RPMI7951 (cell line): ENCODE results near the gene LSAMP. TPM values are rescaled to one million over a fixed set of nuclear protein-coding genes. Genes with fewer than 3 reads are reported as not detected.
"Not testable (repeated sequence)": the region's sequence is repeated elsewhere in the genome, so short reads cannot be mapped to it uniquely, and the experiment has no call there.

Experiments
- DNase-seq: peaks from one replicate; pipeline ENCODE4 v3.0.0-alpha.2; 2012; ENCODE audit warnings: low read depth
- total RNA-seq: library from RNA; depleted of rRNA; stranded (reverse); fragments of >200 nt; shearing (Covaris generic); gene quantifications from 2 replicates; pipeline ENCODE4 v1.2.3, GENCODE V29; 2014

The LSAMP gene
- total RNA-seq, 1 experiment from 2014 or later = 0.12 TPM

DNA sequence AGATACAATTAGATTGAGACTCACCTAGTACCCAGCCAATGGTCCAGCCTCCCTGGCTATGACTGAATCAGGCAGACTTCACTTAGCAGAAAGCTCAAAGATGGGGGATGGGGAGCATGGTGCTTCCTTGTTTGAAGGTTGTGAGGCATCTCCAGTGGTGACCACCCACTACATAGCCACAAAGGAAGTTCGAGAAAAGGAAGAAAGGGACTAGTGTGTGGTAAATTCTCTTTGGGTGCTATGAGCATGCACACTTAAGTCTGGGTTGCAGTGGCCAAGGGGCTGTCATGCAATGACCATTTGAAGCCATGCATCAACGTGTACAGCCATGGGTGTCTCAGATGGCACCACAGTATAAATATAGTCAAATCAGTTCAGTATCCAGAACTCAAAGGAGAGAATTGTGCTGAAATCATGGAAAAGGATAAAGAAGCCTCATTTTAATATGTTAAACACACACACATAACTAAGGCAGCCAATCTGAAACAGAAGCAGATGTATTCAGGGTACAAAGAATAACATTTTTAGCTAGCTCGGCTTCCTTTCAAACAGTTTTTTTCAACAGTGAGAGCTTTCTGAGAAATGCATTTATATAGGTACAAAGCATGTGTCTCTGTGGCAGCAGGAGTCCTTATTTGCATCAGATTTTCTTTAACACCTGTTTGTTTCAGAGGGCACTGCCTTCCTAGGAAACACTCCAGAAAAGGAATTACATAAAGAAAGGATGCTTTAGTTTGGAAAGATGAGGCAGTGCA, 546.5 kb downstream of the LSAMP start:
- DNase-seq = no peak

DNA sequence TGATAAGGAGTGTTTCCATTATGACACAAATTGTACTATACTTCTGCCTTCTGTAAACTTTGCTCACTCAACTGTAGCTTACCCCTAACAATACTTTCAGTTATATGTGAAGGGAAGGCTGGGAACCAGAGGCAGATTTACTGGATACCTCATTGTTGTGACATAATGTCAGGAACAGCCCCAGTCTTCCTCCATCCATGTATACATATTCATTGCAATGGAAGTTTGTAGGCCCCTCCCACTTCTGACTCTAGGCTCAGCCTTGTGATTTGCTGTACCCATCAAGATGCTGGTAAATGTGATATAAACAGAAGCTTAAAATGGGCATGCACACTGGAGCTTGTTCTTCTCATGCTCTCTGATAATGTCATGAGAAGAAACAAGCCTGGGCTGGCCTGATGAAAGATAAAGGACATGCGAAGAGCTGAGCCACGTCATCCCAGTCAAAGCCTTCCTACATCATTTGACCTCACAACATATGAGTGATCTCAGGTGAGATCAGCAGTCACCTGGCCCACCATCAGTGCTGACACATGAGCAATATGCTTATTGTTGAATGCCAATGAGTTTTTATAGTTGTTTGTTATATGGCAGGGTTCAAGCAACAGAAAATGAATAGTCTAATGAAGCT, 554.2 kb downstream of the LSAMP start:
- no peak for DNase-seq

DNA sequence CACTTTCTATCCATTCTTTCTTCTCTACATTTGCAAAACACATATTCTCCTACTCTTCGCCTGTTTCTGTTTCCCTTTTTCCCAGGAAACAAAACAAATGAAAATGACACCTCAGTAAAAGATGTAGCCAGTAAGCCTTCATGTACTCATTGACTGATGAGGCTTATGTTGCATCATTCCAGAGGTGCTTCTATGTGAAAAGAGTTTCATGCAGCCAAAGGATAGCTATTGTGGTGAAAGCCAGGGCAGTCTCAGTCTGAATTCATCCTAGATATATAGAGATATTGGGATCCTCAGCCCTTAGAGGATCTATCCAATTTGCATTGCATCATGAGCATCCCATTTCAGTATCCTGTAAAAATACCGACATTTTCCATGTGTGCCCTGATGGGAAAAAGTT, 554.7 kb downstream of the LSAMP start:
- no peak for DNase-seq

DNA sequence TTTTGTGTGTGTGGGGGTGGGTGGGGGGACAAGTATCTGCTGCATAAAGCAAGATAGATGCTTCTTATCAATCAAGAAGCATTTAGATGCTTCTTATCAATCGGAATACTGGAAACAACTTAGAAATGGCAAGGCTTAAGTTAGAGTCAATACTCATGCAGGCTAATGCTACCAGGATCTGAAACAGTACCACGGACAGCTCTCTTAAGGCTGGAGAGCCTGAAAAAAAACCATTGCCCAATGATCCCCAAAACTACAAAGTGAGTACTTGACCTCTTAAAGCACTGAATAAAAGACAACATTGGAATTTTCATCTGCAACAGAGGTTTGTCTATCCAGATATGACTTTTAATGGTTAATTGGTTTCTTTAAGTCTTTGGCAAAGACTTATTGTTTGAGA, 559.7 kb downstream of the LSAMP start:
- no peak for DNase-seq

DNA sequence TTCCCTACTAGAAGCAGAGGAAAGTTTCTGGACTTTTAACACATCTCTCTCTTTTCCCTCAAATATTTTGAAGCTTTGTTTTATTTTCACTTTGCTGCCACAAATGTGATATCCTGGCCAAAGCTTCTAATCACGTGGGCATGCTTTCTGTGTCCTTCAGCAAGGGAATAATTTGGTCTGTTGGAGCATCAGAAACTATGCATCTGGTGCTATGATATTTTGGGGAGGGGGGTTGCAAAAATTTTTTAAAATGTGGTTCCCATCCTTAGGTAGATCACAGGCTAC, 567.7 kb downstream of the LSAMP start:
- no peak for DNase-seq

DNA sequence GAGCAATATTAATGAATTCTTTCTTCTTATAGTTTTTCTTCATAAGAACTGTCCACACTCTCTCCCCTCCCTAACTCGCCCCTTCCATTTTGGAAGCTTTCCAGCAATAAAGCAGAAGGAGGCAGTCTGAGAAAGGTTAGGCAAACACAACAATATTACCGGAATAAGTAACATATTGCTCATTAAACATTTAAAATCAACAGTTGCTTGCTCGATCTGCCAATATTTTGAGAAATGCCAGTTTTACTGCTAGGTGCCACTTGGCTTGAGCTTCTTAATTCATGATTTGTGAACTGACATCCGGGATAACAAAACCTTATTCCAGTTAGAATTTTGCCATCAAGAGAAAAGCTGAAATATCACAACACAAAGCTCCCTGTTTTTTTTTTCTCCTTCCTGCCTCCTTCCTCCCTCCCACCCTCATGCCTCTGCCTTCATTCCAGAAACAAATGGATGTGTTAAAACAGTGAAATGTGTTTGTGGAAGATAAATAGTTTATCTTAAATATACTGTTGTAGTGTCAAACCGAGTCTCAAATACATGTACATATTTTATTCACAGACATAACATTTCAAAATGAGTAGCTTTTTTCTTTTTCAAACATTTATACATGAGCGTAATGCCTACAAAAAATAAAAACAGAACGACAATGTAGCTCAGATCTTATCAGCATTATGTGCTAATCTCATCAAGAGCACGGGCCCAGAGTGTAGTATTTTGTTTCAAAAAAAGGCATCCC, 568.2 kb downstream of the LSAMP start:
- DNase-seq = no peak

DNA sequence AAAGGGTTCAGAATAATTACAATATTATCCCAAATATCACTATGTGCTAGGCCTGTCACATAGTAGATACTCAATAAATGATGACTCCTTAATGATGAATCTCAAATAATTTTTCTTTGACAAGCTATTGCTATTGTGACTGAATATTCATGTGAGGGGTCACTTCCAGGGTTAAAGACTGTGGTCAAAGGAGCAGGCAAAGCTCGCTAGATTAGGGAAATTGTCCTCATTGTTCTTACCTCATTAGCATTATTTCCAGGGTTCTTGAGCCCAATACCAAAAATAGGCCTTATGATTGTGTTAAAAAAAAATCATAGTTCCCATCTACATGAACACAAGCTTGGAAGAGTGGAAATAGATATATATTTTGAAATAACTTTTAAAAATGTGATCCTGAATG, 569.8 kb downstream of the LSAMP start:
- DNase-seq = no peak

DNA sequence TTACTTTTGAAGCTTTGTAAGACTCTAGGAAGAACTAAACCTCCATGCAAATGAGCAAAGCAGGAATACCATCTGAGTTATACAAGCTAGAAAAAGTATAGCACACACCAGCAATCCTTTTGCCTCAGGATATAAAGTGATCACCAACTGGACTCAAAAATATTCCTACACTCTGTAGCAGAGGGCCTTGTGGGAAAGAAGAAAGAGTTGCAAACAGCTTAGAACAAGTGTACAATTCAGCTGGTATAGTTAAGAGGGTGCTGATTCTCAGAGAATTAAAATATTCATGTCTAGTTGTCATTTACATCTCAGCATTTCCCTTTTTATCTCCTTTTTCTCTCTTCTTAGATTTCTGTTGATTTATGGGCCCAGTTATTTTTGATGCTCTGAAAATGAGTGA, 573.6 kb downstream of the LSAMP start:
- DNase-seq = no peak

DNA sequence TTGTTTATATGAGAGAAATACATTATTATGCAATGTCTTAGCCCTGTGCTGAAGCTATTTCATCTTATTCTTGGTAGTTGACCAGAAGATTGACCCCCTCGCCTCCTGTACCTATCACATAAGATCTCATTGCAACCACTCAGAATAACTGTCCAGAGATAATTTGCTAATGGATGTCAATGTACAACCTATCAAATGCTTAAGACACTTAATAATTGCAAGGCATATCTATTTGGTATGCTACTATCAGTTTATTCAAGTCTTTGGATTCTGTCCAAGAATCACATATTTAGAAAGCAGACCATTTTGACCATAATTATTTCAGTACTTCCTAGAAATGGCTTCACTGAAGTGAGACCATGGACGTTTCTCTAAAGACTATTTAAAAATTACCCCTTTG, 580.4 kb downstream of the LSAMP start:
- DNase-seq = no peak

DNA sequence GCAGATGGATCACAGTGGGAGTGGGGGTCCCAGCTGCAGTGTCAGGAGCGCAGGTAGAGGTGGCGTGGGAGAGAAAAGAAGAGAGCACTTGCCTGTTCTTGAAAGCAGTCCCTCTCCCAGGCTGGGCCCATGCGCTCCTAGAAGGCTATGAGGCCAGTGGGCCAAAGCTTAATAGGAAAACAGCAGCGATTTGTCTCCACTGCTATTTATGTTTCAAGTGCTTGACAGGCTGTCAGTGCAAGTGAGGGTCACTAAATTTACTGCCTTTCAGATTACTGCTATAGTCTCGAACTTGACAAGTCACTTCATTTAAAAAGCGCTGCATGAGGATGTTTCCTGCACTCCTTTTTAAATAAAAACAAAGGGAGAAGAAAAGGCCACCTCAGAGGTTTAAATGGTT, 582.4 kb downstream of the LSAMP start:
- DNase-seq = no peak

DNA sequence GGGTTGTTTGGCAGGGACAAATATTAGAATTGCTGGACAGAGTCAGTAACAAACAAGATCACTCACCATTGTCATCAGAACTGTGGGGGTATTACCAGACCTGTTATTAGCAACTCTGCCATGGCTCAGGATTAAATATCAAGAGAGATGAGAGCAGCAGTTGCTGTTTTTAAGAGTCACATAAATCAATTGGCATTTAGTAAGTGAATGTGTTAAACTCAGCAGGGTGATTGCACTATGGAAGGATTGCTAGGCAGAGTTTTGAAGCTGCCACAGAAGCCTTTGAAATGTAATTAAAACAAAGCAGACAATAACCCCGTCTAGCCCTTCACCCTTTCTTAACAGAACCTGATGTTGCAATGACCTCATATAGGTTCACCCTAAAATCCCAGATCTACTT, 583.2 kb downstream of the LSAMP start:
- DNase-seq = no peak

DNA sequence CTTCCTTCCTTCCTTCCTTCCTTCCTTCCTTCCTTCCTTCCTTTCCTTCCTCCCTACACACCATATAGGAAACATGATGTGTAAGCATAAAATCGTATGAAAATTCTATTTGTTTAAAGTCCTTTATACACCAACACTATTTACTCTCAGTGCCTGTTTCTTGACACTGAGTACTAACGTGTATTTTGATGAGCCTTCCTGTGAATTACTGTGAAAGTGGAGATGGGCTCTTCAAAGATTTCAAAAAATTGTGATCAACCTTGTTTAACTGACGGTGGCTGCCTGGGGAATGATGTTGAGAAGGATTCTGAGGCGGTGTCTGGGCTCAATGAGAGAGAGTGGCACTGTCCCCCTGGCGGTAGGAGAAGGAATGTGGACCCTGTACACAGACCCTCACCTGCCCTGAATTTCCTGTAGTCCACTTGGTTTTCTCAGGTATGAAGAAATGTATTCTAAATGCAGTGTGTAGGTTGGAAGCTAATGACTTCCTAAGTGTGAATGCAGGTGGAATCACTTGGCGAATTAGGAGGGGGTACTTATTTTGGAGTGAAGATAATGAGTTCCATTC, 584.0 kb downstream of the LSAMP start:
- no peak for DNase-seq

DNA sequence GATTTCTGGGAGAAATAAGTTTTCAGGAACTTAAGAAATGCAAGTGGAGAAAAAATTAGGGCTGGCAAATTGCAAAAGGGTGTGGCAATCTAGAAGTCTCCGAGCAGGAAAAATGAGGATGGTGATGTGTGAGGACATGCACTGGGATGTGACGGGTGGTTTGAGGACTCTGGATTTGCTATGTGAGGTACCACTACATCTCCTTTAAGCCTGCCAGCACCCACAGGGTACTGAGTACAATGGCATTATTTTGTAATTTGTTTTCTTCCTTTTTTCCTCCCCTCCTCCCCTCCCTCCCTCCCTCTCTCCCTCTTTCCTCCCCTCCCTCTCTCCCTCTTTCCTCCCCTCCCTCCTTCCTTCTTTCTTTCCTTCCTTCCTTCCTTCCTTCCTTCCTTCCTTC, 584.5 kb downstream of the LSAMP start:
- DNase-seq = no peak

DNA sequence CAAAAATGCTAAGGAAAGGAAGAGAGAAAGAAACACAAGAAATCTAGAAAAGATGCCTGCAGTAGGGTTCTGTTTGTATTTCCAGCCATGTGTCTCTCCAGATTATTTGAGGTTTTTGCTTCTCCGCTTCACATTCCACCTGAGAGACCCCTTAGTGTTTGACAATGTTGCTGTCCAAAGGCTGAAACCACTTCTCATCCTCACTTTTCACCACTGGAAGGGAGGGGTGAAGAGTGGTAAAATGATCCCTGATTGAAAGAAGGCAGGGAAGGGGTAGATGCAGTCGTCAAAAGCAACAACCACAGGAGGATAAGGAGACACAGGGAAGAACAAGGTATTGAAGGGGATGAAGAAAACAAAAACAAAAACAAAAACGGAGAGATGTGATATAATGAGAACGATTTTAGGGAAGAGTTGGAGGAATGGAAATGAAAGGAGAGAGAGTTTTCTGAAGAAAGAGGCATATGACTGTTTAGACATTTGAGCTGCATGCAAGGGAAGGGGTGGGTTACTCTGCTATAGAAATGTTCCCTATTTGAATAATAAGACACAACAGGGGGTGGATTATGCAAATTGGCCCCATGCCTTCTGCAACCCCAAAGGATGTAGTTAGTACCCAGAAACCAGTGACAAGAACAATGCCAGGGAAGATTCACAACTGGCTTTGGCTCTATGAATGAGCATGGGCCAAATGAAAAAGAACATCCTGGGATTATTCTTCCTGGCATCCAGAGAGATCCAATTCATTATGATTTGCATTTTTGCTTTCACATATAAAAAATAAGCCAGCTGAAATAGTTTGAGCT, 586.1 kb downstream of the LSAMP start:
- no peak for DNase-seq

DNA sequence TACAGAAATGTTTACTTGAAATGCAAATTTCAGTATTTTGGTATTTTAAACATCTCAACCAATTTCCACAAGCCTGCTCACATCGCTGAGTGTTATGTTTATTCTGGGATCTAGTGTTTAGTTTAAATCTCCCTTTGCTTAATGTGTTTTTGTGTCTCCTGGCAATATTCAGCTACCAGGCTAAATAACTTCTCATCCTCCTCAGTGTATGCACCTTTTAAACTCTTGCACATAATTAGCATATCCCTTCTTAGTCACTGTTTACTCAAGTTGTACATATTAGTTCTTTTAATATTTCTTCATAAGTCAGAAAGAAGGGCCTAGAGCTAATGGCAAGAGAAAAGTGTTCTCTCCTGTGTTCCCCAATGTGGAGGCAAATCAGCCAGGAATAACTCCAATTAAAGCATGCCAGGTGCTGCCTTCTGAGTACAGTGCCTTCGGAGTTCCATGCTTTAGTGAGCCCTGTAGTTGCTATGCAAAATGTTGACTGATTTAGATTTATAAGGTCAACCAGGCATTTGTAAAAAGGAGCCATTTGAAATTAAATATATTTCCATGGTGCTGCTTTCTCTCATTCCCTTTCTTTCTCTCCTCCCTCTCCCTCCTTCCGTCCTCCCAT, 587.7 kb downstream of the LSAMP start:
- DNase-seq = no peak

DNA sequence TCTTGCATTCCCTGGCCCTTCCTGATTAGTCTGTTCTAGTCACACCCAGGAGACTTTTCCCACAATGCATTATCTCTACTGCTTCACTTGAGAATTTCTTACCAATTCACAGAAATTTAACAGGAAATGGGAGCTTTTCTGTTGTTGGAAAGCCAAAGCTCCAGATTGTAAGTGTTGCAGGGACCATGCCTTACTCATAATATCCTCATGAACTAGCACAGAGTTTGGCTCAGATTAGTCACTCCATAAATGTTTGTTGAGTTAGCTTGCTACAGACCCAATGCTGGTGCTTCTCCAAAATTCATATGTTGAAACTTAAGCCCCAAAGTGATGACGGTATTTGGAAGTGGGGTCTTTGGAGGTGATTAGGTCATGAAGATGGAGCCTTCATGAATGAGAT, 589.4 kb downstream of the LSAMP start:
- DNase-seq = no peak

DNA sequence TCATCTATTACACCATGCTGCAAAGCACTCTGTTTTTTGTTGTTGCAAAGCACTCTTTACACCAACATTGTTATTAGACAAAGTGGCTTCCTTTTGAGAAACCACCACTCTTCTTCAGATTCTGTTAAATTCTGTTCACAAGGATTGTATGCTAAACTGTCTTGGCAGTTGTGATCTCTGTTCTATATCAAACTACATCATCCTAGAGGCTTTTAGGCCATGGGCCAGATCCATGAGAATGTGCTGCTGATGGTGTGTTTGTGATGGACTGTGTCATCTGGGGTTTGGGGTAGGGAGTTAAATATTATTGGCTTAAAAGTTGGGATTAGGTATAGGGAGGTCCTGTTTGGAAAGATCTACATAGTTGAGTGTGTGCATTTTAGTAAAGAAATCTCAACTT, 592.2 kb downstream of the LSAMP start:
- DNase-seq = no peak

DNA sequence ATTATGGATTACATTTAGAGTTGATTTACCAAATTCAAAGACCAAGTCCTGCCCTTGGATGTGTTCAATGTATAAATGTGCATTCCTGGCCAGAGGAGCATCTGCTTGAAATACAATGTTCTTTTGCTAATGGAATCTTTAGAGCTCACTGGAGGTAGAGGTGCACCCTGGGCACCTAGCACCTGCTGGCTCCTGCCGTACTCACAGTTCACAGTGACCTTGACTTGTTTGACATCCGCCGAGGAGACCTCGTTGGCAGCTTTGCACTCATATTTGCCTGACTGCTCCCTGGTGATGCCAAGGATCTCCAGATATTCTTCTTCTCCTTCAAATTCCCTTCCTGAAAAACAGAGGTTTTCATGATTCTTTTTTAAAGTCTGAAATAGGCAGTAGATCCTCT, 593.0 kb downstream of the LSAMP start:
- DNase-seq = no peak

DNA sequence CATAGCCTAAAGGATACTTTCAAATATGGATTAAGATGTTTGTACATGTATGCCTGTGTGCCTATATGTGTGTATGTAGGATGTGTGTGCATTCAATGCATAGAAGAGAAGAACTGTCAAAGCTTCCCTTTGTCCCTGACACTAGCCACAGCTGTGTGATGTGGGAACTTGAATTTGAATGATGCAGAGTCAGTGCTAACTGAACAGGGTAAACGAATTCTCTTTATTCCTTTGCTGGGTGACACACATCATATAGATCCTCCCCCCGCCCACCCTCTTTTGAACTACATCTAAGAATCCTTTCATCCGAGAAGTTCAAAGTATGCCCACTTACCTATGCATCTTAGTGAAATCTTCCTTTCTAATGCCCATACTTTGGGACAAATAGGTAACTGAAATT, 593.7 kb downstream of the LSAMP start:
- DNase-seq = no peak

DNA sequence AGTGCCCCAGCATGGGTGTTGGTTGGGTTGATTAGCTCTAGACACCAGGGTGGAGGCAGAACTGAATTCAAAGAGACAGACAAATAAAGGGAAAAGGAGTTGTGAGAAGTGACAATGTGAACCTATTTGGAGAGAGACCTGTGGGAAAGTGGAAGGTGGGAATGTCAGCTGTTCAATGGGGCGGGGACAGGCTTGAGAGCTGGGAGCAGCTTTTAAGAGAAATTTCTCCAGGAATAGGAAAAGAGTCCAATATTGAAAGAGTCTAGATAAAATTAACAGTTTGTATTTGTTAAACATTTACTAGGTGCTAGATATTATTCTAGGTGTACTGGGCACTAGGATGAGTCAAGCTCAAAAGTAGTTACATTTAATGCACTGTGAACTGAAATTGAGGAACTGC, 596.6 kb downstream of the LSAMP start:
- no peak for DNase-seq

DNA sequence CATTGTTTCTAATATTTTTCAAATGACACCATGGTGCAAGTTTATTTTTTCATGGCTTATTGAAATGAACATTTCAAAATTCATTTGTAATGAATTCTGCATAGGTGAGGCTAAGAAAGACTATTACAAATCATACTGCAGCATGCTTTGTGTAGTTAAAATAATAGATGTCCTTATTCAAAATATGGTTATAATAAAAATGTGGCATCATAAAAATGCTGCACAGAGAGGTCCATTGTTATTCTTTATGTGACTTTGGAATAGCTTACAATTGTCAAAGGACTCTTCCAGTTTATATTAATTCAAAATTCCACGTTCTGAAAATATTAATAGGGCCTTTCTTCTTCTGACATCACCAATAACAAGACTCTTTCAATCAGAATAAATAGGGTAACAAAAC, 599.3 kb downstream of the LSAMP start:
- DNase-seq = no peak

DNA sequence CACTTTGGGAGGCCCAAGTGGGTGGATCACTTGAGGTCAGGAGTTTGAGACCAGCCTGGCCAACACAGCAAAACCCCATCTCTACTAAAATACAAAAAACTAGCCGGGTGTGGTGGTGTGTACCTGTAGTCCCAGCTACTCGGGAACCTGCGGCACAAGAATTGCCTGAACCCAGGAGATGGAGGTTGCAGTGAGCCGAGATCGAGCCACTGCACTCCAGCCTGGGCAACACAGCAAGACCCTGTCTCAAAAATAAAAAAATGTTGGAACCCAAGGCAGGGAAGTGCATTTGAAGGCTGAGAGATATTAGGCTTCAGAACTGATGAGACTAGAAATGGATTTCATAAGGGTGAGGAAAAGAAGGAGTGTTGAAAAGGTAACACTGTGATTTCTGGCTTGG, 600.6 kb downstream of the LSAMP start:
- DNase-seq = not testable (repeated sequence)
